VCaP (cell line): ENCODE results near the gene CASP7.

Experiments used
- H3K27ac ChIP-seq: fragments of 450-650 bp; 2 replicates; pipeline ENCODE4 v1.5.1; 2017
- CTCF ChIP-seq: fragments of 450-650 bp; conservative IDR thresholded peaks from 2 replicates; pipeline ENCODE4 v1.5.1; 2017; ENCODE audit warnings: mild to moderate bottlenecking, moderate library complexity

The CASP7 gene

GRCh38 chr10:113732966-113733365 lies 53.3 kb downstream of the CASP7 start:
- TF ChIP-seq CTCF: no peak
- H3K27ac ChIP-seq: no peak overlapping the region

- no peak overlapping the region for H3K27ac ChIP-seq
- no peak for TF ChIP-seq CTCF
These were observed 53.9 kb downstream of the CASP7 start for GRCh38 chr10:113733635-113734034.

GRCh38 chr10:113735913-113736312 lies 56.2 kb downstream of the CASP7 start:
- H3K27ac ChIP-seq: peak overlapping the region; percentile 80

GRCh38 chr10:113736576-113736975 lies 56.9 kb downstream of the CASP7 start:
- TF ChIP-seq CTCF: no peak
- H3K27ac ChIP-seq: peak overlapping the region; percentile 80

More at GRCh38 chr10:113735913-113736312, 56.2 kb downstream of the CASP7 start:
- peak; percentile 48 for TF ChIP-seq CTCF

GRCh38 chr10:113739031-113739430 lies 59.3 kb downstream of the CASP7 start:
- no peak overlapping the region for H3K27ac ChIP-seq
- no peak for TF ChIP-seq CTCF

- H3K27ac ChIP-seq: no peak overlapping the region
- TF ChIP-seq CTCF: no peak
These were observed 59.9 kb downstream of the CASP7 start for GRCh38 chr10:113739577-113739976.

GRCh38 chr10:113740850-113741249 lies 61.1 kb downstream of the CASP7 start:
- no peak overlapping the region for H3K27ac ChIP-seq
- TF ChIP-seq CTCF: no peak

- TF ChIP-seq CTCF: no peak
- H3K27ac ChIP-seq: no peak overlapping the region
These were observed 62.8 kb downstream of the CASP7 start for GRCh38 chr10:113742466-113742865.
